ENCODE results near the gene CCDC87.
A peak's percentile ranks its signal among the peaks of the same experiment; 100 is the strongest.
"Not testable (repeated sequence)": the region's sequence is repeated elsewhere in the genome, so short reads cannot be mapped to it uniquely, and the experiment has no call there.

Gene CCDC87

GRCh38 chr11:66547662-66548009, 45.2 kb downstream of the CCDC87 start:
- H3K9me3 ChIP-seq (ENCODE audit: insufficient read depth, low read length), result no peaks in the 10 kb centered on the region
- H3K4me2 ChIP-seq (ENCODE audit: low read length), result peak overlapping the region; percentile 96; the same call in 1 of the 2 replicates
- peaks cover 5% of the 10 kb centered on the region for H3K36me3 ChIP-seq (replicated peaks; ENCODE audit: low read depth, low read length)
- no peaks in the 10 kb centered on the region; the same call in 1 of the 2 replicates for H3K79me2 ChIP-seq (ENCODE audit: low read length)
- 0 out of 2 replicates have a peak, but pooled peaks cover 4% of the 10 kb centered on the region for H3K27me3 ChIP-seq (ENCODE audit: low read depth, low read length)
- peak overlapping the region; percentile 84; the same call in 1 of the 2 replicates for H3K9ac ChIP-seq (ENCODE audit: low read length)
- no peak overlapping the region for H3K27ac ChIP-seq (ENCODE audit: low read length)
- H3K4me1 ChIP-seq (ENCODE audit: low read length), result peaks cover 22% of the 10 kb centered on the region
- no peak overlapping the region for H2AFZ ChIP-seq (ENCODE audit: low read depth, low read length)
- H3K4me3 ChIP-seq (ENCODE audit: low read length), result peak overlapping the region; percentile 82; the same call in 1 of the 2 replicates
- no peaks in the 10 kb centered on the region for H4K20me1 ChIP-seq (ENCODE audit: insufficient read depth, low read length)
- TF ChIP-seq CTCF (IDR thresholded peaks at IDR 0.05; ENCODE audit: low read depth, low read length) (no peak), EZH2phosphoT487 (IDR thresholded peaks at IDR 0.05; ENCODE audit: low read depth) (no peak)

- peaks cover 22% of the 10 kb centered on the region for H3K4me1 ChIP-seq (ENCODE audit: low read length)
- peak overlapping the region; percentile 84 for H3K9ac ChIP-seq (ENCODE audit: low read length)
- H4K20me1 ChIP-seq (ENCODE audit: insufficient read depth, low read length), result no peaks in the 10 kb centered on the region
- no peak for TF ChIP-seq EZH2phosphoT487 (IDR thresholded peaks at IDR 0.05; ENCODE audit: low read depth)
- TF ChIP-seq CTCF (IDR thresholded peaks at IDR 0.05; ENCODE audit: low read depth, low read length), result no peak
- no peaks in the 10 kb centered on the region; the same call in 1 of the 2 replicates for H3K79me2 ChIP-seq (ENCODE audit: low read length)
- H3K27me3 ChIP-seq (ENCODE audit: low read depth, low read length), result 0 out of 2 replicates have a peak, but pooled peaks cover 4% of the 10 kb centered on the region
- H3K4me2 ChIP-seq (ENCODE audit: low read length), result peak overlapping the region; percentile 96
- no peak overlapping the region for H3K27ac ChIP-seq (ENCODE audit: low read length)
- no peaks in the 10 kb centered on the region for H3K9me3 ChIP-seq (ENCODE audit: insufficient read depth, low read length)
- peaks cover 9% of the 10 kb centered on the region for H3K36me3 ChIP-seq (replicated peaks; ENCODE audit: low read depth, low read length)
- H2AFZ ChIP-seq (ENCODE audit: low read depth, low read length), result peak overlapping the region; percentile 89
- peak overlapping the region; percentile 82 for H3K4me3 ChIP-seq (ENCODE audit: low read length)
Measured at GRCh38 chr11:66546966-66547661, 45.7 kb downstream of the CCDC87 start.

- Histone ChIP-seq H3K9me3 (ENCODE audit: insufficient read depth, low read length) (no peaks in the 10 kb centered on the region), H3K9ac (ENCODE audit: low read length) (peak within 1 kb of the TSS; percentile 84), H3K4me2 (ENCODE audit: low read length) (peak within 1 kb of the TSS; percentile 96), H4K20me1 (ENCODE audit: insufficient read depth, low read length) (no peaks in the 10 kb centered on the region), H3K36me3 (replicated peaks; ENCODE audit: low read depth, low read length) (peaks cover 9% of the 10 kb centered on the region), H3K27me3 (ENCODE audit: low read depth, low read length) (0 out of 2 replicates have a peak, but pooled peaks cover 4% of the 10 kb centered on the region), H3K27ac (ENCODE audit: low read length) (peak within 1 kb of the TSS; percentile 61), H3K4me1 (ENCODE audit: low read length) (peaks cover 22% of the 10 kb centered on the region), H3K79me2 (ENCODE audit: low read length) (no peaks in the 10 kb centered on the region; the same call in 1 of the 2 replicates), H3K4me3 (ENCODE audit: low read length) (peak within 1 kb of the TSS; percentile 82), H2AFZ (ENCODE audit: low read depth, low read length) (peak within 1 kb of the TSS; percentile 89)
- no peak for TF ChIP-seq EZH2phosphoT487 (IDR thresholded peaks at IDR 0.05; ENCODE audit: low read depth)
Measured at GRCh38 chr11:66546368-66546965, 46.4 kb downstream of the CCDC87 start, which contains the start of gene ACTN3. Gene ACTN3, plus strand, starts transcription at chr11:66546903. Its CDS starts 35 bp downstream, at chr11:66546938.

- TF ChIP-seq EZH2phosphoT487 (IDR thresholded peaks at IDR 0.05; ENCODE audit: low read depth) (no peak), CTCF (IDR thresholded peaks at IDR 0.05; ENCODE audit: low read depth, low read length) (no peak)
- H3K27ac ChIP-seq (ENCODE audit: low read length), result peak within 1 kb of the TSS; percentile 61
- peak within 1 kb of the TSS; percentile 89 for H2AFZ ChIP-seq (ENCODE audit: low read depth, low read length)
Measured at GRCh38 chr11:66545701-66546367, 47.0 kb downstream of the CCDC87 start, which contains the start of gene ZDHHC24. Gene ZDHHC24, minus strand, starts transcription at chr11:66546048. Its CDS starts 45 bp downstream, at chr11:66546003.

GRCh38 chr11:66544952-66545351, 47.9 kb downstream of the CCDC87 start:
- Histone ChIP-seq H3K4me2 (ENCODE audit: low read length) (peak overlapping the region; percentile 96), H3K4me3 (ENCODE audit: low read length) (peak overlapping the region; percentile 82), H3K4me1 (ENCODE audit: low read length) (peaks cover 22% of the 10 kb centered on the region), H3K9ac (ENCODE audit: low read length) (peak overlapping the region; percentile 84), H3K27ac (ENCODE audit: low read length) (peak overlapping the region; percentile 61; the same call in 1 of the 2 replicates)
- not testable (repeated sequence) for H2AFZ ChIP-seq (ENCODE audit: low read depth, low read length); H3K27me3 ChIP-seq (ENCODE audit: low read depth, low read length); H4K20me1 ChIP-seq (ENCODE audit: insufficient read depth, low read length); H3K79me2 ChIP-seq (ENCODE audit: low read length); H3K9me3 ChIP-seq (ENCODE audit: insufficient read depth, low read length); H3K36me3 ChIP-seq (replicated peaks; ENCODE audit: low read depth, low read length)

More at GRCh38 chr11:66545701-66546367, 47.0 kb downstream of the CCDC87 start, which contains the start of gene ZDHHC24:
- H3K9ac ChIP-seq (ENCODE audit: low read length), result peak within 1 kb of the TSS; percentile 84
- peak within 1 kb of the TSS; percentile 82 for H3K4me3 ChIP-seq (ENCODE audit: low read length)
- peaks cover 9% of the 10 kb centered on the region for H3K36me3 ChIP-seq (replicated peaks; ENCODE audit: low read depth, low read length)
- 0 out of 2 replicates have a peak, but pooled peaks cover 4% of the 10 kb centered on the region for H3K27me3 ChIP-seq (ENCODE audit: low read depth, low read length)
- no peaks in the 10 kb centered on the region; the same call in 1 of the 2 replicates for H3K79me2 ChIP-seq (ENCODE audit: low read length)
- no peaks in the 10 kb centered on the region for H3K9me3 ChIP-seq (ENCODE audit: insufficient read depth, low read length)
- H4K20me1 ChIP-seq (ENCODE audit: insufficient read depth, low read length), result no peaks in the 10 kb centered on the region
- H3K4me2 ChIP-seq (ENCODE audit: low read length), result peak within 1 kb of the TSS; percentile 96
- H3K4me1 ChIP-seq (ENCODE audit: low read length), result peaks cover 22% of the 10 kb centered on the region

Measured in OCI-LY3 (cell line).